IMR-90 (cell line): ENCODE results near the gene SLC18A2. TPM values are rescaled to one million over a fixed set of nuclear protein-coding genes. Genes with fewer than 3 reads are reported as not detected.
"Not testable (repeated sequence)": the region's sequence is repeated elsewhere in the genome, so short reads cannot be mapped to it uniquely, and the experiment has no call there.

Experiments
- ATAC-seq: fragments of 200-7000 bp; cut with Tn5 transposase; 2 replicates; pipeline ENCODE4 v1.9.1; 2020; ENCODE audit warnings: low read depth, mild to moderate bottlenecking, moderate library complexity
- BruUV-seq: library from RNA; stranded (reverse); fragments of 400-500 nt; replicated peaks from 2 replicates; lab custom pipeline; 2021; lab: Mats Ljungman, UMichigan
- CTCF ChIA-PET: fragments of 300-600 bp; formaldehyde crosslinking; extraction: SDS; loops from one replicate; lab custom pipeline; 2021; ENCODE audit warnings: antibody characterized with exemption; lab: Yijun Ruan, JAX
- POLR2A ChIA-PET: fragments of 300-600 bp; sonication (Branson Sonifier 250); formaldehyde crosslinking; loops from one replicate; lab custom pipeline; 2022; ENCODE audit warnings: antibody characterized with exemption; ENCODE audit not compliant: unreplicated experiment; lab: Charles Lee
- DNase-seq: peaks from one replicate; pipeline ENCODE4 v3.0.0; 2013
- H2AFZ ChIP-seq: replicated peaks from 2 replicates; pipeline ENCODE3; 2013; ENCODE audit warnings: low read length, mild to moderate bottlenecking; ENCODE audit not compliant: poor library complexity
- H2AK5ac ChIP-seq: 2 replicates; pipeline ENCODE4 v1.6.1; 2013; ENCODE audit warnings: low read depth, low read length, inconsistent platforms
- H2AK9ac ChIP-seq: replicated peaks from 2 replicates; pipeline ENCODE3; 2013; ENCODE audit warnings: mild to moderate bottlenecking, low read depth, low read length, moderate library complexity; ENCODE audit not compliant: poor library complexity
- H2BK120ac ChIP-seq: 2 replicates; pipeline ENCODE4 v1.6.1; 2013; ENCODE audit warnings: low read depth, low read length, inconsistent platforms
- H2BK15ac ChIP-seq: 3 replicates; pipeline ENCODE4 v1.6.1; 2013; ENCODE audit warnings: low read depth, low read length, inconsistent platforms
- H2BK20ac ChIP-seq: 2 replicates; pipeline ENCODE4 v1.6.1; 2013; ENCODE audit warnings: low read depth, mild to moderate bottlenecking, inconsistent platforms, low read length, moderate library complexity
- H2BK5ac ChIP-seq: 2 replicates; pipeline ENCODE4 v1.6.1; 2013; ENCODE audit warnings: mild to moderate bottlenecking, low read depth, low read length, inconsistent platforms; ENCODE audit not compliant: poor library complexity, severe bottlenecking
- H3K14ac ChIP-seq: replicated peaks from 2 replicates; pipeline ENCODE4 v1.6.1; 2013; ENCODE audit warnings: low read depth, low read length, inconsistent platforms
- H3K18ac ChIP-seq: 2 replicates; pipeline ENCODE4 v1.6.1; 2013; ENCODE audit warnings: low read depth, low read length, control low read depth
- H3K23ac ChIP-seq: 2 replicates; pipeline ENCODE4 v1.6.1; 2013; ENCODE audit warnings: low read depth, low read length, inconsistent platforms
- H3K27ac ChIP-seq: 2 replicates; pipeline ENCODE4 v1.5.1; 2013; ENCODE audit warnings: mild to moderate bottlenecking, control low read depth, low read length; ENCODE audit not compliant: insufficient read depth
- H3K27me3 ChIP-seq: 2 replicates; pipeline ENCODE4 v1.6.1; 2013; ENCODE audit warnings: low read length; ENCODE audit not compliant: control insufficient read depth, insufficient read depth
- H3K36me3 ChIP-seq: 2 replicates; pipeline ENCODE4 v1.6.1; 2013; ENCODE audit warnings: low read length, mixed read lengths; ENCODE audit not compliant: control insufficient read depth, insufficient read depth
- H3K4ac ChIP-seq: 2 replicates; pipeline ENCODE4 v1.6.1; 2013; ENCODE audit warnings: low read depth, low read length, inconsistent platforms
- H3K4me1 ChIP-seq: 2 replicates; pipeline ENCODE4 v1.6.1; 2013; ENCODE audit warnings: low read length, mixed read lengths; ENCODE audit not compliant: control insufficient read depth, insufficient read depth
- H3K4me2 ChIP-seq: 2 replicates; pipeline ENCODE4 v1.6.1; 2013; ENCODE audit warnings: low read depth, mild to moderate bottlenecking, control low read depth, low read length, moderate library complexity
- H3K4me3 ChIP-seq: 2 replicates; pipeline ENCODE4 v1.5.1; 2013; ENCODE audit warnings: low read depth, mild to moderate bottlenecking, control low read depth, low read length, moderate library complexity; ENCODE audit not compliant: insufficient read depth
- H3K56ac ChIP-seq: 2 replicates; pipeline ENCODE4 v1.6.1; 2013; ENCODE audit warnings: low read length, inconsistent platforms; ENCODE audit not compliant: insufficient read depth; ENCODE audit errors: extremely low read depth
- H3K79me1 ChIP-seq, 2 experiments: 2 replicates each; pipeline ENCODE4 v1.6.1; 2013; ENCODE audit warnings: low read length in 2 of 2, inconsistent platforms in 1 of 2, low read depth in 1 of 2
- H3K9ac ChIP-seq: 2 replicates; pipeline ENCODE4 v1.6.1; 2013; ENCODE audit warnings: low read depth, low read length, control low read depth
- H3K9me1 ChIP-seq: 2 replicates; pipeline ENCODE4 v1.6.1; 2013; ENCODE audit warnings: low read length, inconsistent platforms; ENCODE audit not compliant: insufficient read depth
- H3K9me3 ChIP-seq: 2 replicates; pipeline ENCODE4 v1.6.1; 2013; ENCODE audit warnings: low read length; ENCODE audit not compliant: control insufficient read depth, insufficient read depth
- H4K20me1 ChIP-seq: 2 replicates; pipeline ENCODE4 v1.6.1; 2013; ENCODE audit warnings: low read length, inconsistent platforms; ENCODE audit not compliant: insufficient read depth
- H4K5ac ChIP-seq: 2 replicates; pipeline ENCODE4 v1.6.1; 2013; ENCODE audit warnings: mild to moderate bottlenecking, low read depth, low read length, control low read depth
- H4K8ac ChIP-seq, 2 experiments: 2 replicates each; pipeline ENCODE4 v1.6.1; 2013; ENCODE audit warnings: low read depth in 2 of 2, low read length in 2 of 2, control low read depth in 1 of 2, inconsistent platforms in 1 of 2
- H4K91ac ChIP-seq: 2 replicates; pipeline ENCODE4 v1.6.1; 2013; ENCODE audit warnings: low read depth, low read length, inconsistent platforms; ENCODE audit not compliant: insufficient read depth
- WGBS, 2 experiments: methylation state at CpG; one replicate each; pipeline versions ENCODE4 v1.1.5 to v1.1.7; 2013; ENCODE audit warnings: missing lambda C conversion rate in 2 of 2; ENCODE audit not compliant: insufficient read length in 1 of 2; ENCODE audit errors: extremely low coverage in 2 of 2; 5-methylcytosine and 5-hydroxymethylcytosine counted together
- dilution Hi-C: fragments of 300-500 bp; cut with HindIII; formaldehyde crosslinking; loops from one replicate; pipeline ENCODE4 v1.14.3; 2018; ENCODE audit warnings: low sequenced_read_pairs; ENCODE audit not compliant: unreplicated experiment
- in situ Hi-C: fragments of 300-500 bp; cut with MboI; formaldehyde crosslinking; loops from 3 replicates; pipeline ENCODE4 v1.14.3; 2019; ENCODE audit warnings: low sequenced_read_pairs, inconsistent platforms, mixed read lengths
- intact Hi-C: fragments of 100-400 bp; cut with micrococcal nuclease; formaldehyde crosslinking; loops from 2 replicates; pipeline ENCODE4 v1.10.0; 2022
- polyA plus RNA-seq, 3 experiments: library from polyadenylated mRNA; depleted of rRNA; stranded (reverse); fragments of >200 nt; gene quantifications; 2 replicates each; pipeline ENCODE4 v1.2.3, GENCODE V29; 2012; ENCODE audit warnings: low replicate concordance in 1 of 3
- total RNA-seq: library from RNA; depleted of rRNA; stranded (reverse); fragments of >200 nt; gene quantifications from 2 replicates; pipeline ENCODE4 v1.2.3, GENCODE V29; 2012

The SLC18A2 gene
- total and polyA plus RNA-seq, 2 of the 4 experiments (the other 2 are of a cell fraction): not detected

DNA sequence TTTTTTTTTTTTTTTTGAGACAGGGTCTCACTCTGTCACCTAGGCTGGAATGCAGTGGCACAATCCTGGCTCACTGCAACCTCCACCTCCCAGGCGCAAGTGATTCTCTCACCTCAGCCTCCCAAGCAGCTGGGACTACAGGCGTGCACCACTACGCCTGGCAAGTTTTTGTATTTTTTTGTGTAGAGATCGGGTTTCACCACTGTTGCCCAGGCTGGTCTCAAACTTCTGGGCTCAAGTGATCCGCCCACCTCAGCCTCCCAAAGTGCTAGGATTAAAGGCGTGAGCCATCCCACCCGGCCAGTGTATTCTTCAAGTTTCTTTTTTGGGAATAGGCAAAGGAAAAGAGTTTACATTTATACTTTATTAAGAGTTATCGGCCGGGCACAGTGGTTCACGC is 50.0 kb downstream of the SLC18A2 start:
- H4K5ac ChIP-seq, H3K4me3 ChIP-seq, H3K4me1 ChIP-seq, H3K4me2 ChIP-seq, H3K9me3 ChIP-seq, H3K27me3 ChIP-seq, H3K14ac ChIP-seq, H3K36me3 ChIP-seq, H3K4ac ChIP-seq, H2AFZ ChIP-seq, H4K91ac ChIP-seq, H3K18ac ChIP-seq, DNase-seq, ATAC-seq, H3K79me1 ChIP-seq, dilution Hi-C loops, BruUV-seq, H3K23ac ChIP-seq, H3K27ac ChIP-seq, in situ Hi-C loops, H2BK120ac ChIP-seq, H2AK5ac ChIP-seq, H2BK20ac ChIP-seq, POLR2A ChIA-PET, H4K8ac ChIP-seq, H3K56ac ChIP-seq, H2BK5ac ChIP-seq, H4K20me1 ChIP-seq, intact Hi-C loops, H2BK15ac ChIP-seq, H3K9me1 ChIP-seq, H2AK9ac ChIP-seq, H3K9ac ChIP-seq: not testable (repeated sequence)
- CTCF ChIA-PET: interaction anchor here (0.6 kb wide), 1 partner anchor 26 kb away, joined by 3 read pairs; no protein-coding TSS in a partner anchor
- WGBS, 2 experiments: no CpG with 5 or more reads among the region's 10 CpGs
